Measurements from ENCODE around the gene ZNF14. TPM values are rescaled to one million over a fixed set of nuclear protein-coding genes. Genes with fewer than 3 reads are reported as not detected.
"Not testable (repeated sequence)": the region's sequence is repeated elsewhere in the genome, so short reads cannot be mapped to it uniquely, and the experiment has no call there.

ZNF14 gene
- total RNA-seq, 1 donor from 2014 or later, result 8.5 TPM

GRCh38 chr19:19696386-19696785, 36.5 kb downstream of the ZNF14 start:
- intact Hi-C loops (cut with micrococcal nuclease), result no loop called here

GRCh38 chr19:19691683-19692082, 41.2 kb downstream of the ZNF14 start:
- intact Hi-C loops (cut with micrococcal nuclease), result no loop called here

- intact Hi-C loops (cut with micrococcal nuclease), result not testable (repeated sequence)
Measured at GRCh38 chr19:19689023-19689422, 43.9 kb downstream of the ZNF14 start.

GRCh38 chr19:19687090-19687489, 45.8 kb downstream of the ZNF14 start:
- intact Hi-C loops (cut with micrococcal nuclease), result loop anchor here (2.0 kb wide), 2 partner anchors 18 to 44 kb away; partner anchors contain the start of genes GMIP and ZNF101

GRCh38 chr19:19686580-19686979, 46.3 kb downstream of the ZNF14 start:
- intact Hi-C loops (cut with micrococcal nuclease), result loop anchor here (2.0 kb wide), 2 partner anchors 18 to 44 kb away; partner anchors contain the start of genes GMIP and ZNF101

GRCh38 chr19:19686119-19686518, 46.8 kb downstream of the ZNF14 start:
- intact Hi-C loops (cut with micrococcal nuclease), result loop anchor here (2.0 kb wide), 2 partner anchors 17 to 43 kb away; partner anchors contain the start of genes GMIP and ZNF101

- intact Hi-C loops (cut with micrococcal nuclease), result no loop called here
Measured at GRCh38 chr19:19679176-19680073, 53.5 kb downstream of the ZNF14 start.

- intact Hi-C loops (cut with micrococcal nuclease), result no loop called here
Measured at GRCh38 chr19:19677579-19677978, 55.3 kb downstream of the ZNF14 start.

GRCh38 chr19:19674315-19674714, 58.6 kb downstream of the ZNF14 start:
- intact Hi-C loops (cut with micrococcal nuclease), result no loop called here

GRCh38 chr19:19672816-19673215, 60.1 kb downstream of the ZNF14 start:
- intact Hi-C loops (cut with micrococcal nuclease), result no loop called here

GRCh38 chr19:19670070-19670551, 62.8 kb downstream of the ZNF14 start:
- intact Hi-C loops (cut with micrococcal nuclease), result no loop called here

GRCh38 chr19:19668230-19669012, 64.5 kb downstream of the ZNF14 start, which contains the start of gene ZNF101:
ZNF101 (plus strand) TSS chr19:19668839; CDS start chr19:19668964, 125 bp downstream.
- intact Hi-C loops (cut with micrococcal nuclease), result loop anchor here (1.0 to 10.0 kb wide), 12 partner anchors 18 to 1656 kb away; partner anchors contain the start of genes BORCS8, RFXANK, ZNF14 and ZNF253

- intact Hi-C loops (cut with micrococcal nuclease), result loop anchor here (5.0 to 10.0 kb wide), 3 partner anchors 471 to 1659 kb away; partner anchors contain the start of genes BORCS8, RFXANK, ZNF430 and ZNF708
Measured at GRCh38 chr19:19665420-19665948, 67.4 kb downstream of the ZNF14 start.

- intact Hi-C loops (cut with micrococcal nuclease), result loop anchor here (1.0 to 10.0 kb wide), 8 partner anchors 20 to 1661 kb away; partner anchors contain the start of genes BORCS8, GMIP, PBX4 and RFXANK
Measured at GRCh38 chr19:19663256-19664120, 69.4 kb downstream of the ZNF14 start, which contains the start of gene ATP13A1. ATP13A1 (minus strand) TSS chr19:19663676; CDS start chr19:19663666, 10 bp downstream.

- intact Hi-C loops (cut with micrococcal nuclease), result loop anchor here (1.0 to 10.0 kb wide), 8 partner anchors 20 to 1662 kb away; partner anchors contain the start of genes BORCS8, GMIP, LPAR2 and PBX4
Measured at GRCh38 chr19:19662871-19663255, 70.0 kb downstream of the ZNF14 start.

GRCh38 chr19:19662344-19662743, 70.6 kb downstream of the ZNF14 start:
- intact Hi-C loops (cut with micrococcal nuclease), result loop anchor here (1.0 to 10.0 kb wide), 6 partner anchors 34 to 1662 kb away; partner anchors contain the start of genes BORCS8, LPAR2, PBX4 and RFXANK

- intact Hi-C loops (cut with micrococcal nuclease), result loop anchor here (1.0 to 10.0 kb wide), 6 partner anchors 33 to 1663 kb away; partner anchors contain the start of genes BORCS8, LPAR2, PBX4 and RFXANK
Measured at GRCh38 chr19:19661675-19662251, 71.1 kb downstream of the ZNF14 start.

- intact Hi-C loops (cut with micrococcal nuclease), result loop anchor here (5.0 to 10.0 kb wide), 4 partner anchors 129 to 1664 kb away; partner anchors contain the start of genes BORCS8, RFXANK and ZNF708
Measured at GRCh38 chr19:19661141-19661674, 71.7 kb downstream of the ZNF14 start.

Measured in T-helper 1 cell treated with Interleukin-12 subunit alpha and Interleukin-12 subunit beta and Interleukin-4 antibody, amounts not matched to agents 30 ng/mL and 1 ng/mL, for 36 hours (primary cell).